Fibroblast of mammary gland (primary cell): Measurements from ENCODE around the gene GLB1L3.

ENCODE experiments used
- DNase-seq: peaks from one replicate; pipeline ENCODE4 v3.0.0-alpha.2; 2010; ENCODE audit warnings: low read depth
- H3K4me3 ChIP-seq: 2 replicates; pipeline ENCODE4 v1.5.1; 2011; ENCODE audit warnings: low read depth, mild to moderate bottlenecking, low read length, moderate library complexity; ENCODE audit not compliant: control insufficient read depth
- CTCF ChIP-seq: conservative IDR thresholded peaks from 2 replicates; pipeline ENCODE4 v1.5.1; 2011; ENCODE audit warnings: low read depth, low read length, inconsistent platforms; ENCODE audit not compliant: control insufficient read depth, insufficient read depth

GLB1L3 gene

DNA sequence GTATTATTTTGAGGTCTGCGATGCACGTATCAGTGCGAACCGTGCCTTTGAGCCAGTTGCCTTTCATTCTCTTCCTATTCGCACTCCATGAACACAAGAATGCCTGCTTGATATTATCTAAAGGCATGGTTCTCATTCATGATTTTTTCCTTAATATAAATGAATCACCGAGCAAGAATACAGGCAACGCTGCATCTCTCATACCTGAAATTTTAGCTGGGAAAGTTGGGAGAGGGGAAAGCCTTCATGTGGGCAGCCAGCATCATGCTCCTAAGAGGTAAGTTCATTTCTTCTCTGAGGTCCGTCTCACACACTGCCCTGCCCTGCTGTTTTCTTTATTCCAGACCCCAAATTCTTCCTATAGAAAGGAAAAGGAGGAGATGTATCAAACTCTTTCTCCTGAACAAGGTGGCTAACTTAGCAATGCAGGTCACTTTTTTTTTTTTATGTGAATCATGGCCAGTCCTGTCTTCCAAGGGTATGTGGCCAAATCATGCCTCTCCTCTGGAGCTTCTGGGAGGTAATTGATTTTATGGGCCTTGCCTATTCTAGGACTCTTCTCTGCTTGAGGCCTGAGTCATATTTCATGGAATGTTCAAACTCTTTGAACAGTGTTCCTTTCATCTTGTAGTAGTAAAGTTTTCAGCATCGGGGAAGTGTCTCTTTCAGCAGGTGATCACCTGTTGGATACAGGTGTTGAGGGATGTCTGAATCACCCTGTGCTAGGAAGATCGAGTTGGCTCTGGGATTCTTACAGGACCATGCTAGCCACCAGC is 58.8 kb downstream of the GLB1L3 start:
- no peak overlapping the region for H3K4me3 ChIP-seq
- no peak for TF ChIP-seq CTCF
- DNase-seq, result no peak

- H3K4me3 ChIP-seq, result no peak overlapping the region
- no peak for DNase-seq
Observed at GRCh38 chr11:134337051-134337450, 60.9 kb downstream of the GLB1L3 start.

GRCh38 chr11:134338068-134338467 is 61.9 kb downstream of the GLB1L3 start:
- no peak for DNase-seq
- no peak overlapping the region for H3K4me3 ChIP-seq
- TF ChIP-seq CTCF, result no peak

More at GRCh38 chr11:134337051-134337450, 60.9 kb downstream of the GLB1L3 start:
- no peak for TF ChIP-seq CTCF

DNA sequence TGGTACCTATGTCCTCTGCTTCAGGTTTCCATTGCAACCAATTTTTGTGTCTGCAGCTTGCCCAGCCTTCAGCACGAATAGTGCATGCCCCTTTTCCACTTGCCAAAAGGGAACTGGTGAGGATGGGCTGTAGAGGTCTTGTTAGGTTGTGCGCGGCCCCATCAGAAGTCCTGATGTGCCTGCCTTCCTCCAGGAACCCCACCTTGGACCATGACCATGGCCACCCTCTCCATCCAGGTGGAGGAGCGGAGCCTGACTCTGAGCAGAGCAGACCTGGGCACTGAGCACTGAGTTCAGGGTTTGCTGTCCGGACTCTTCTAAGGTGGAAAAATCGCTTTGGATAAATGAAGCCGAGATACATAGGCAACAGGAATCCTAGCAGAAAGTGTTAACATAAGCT is 62.5 kb downstream of the GLB1L3 start:
- TF ChIP-seq CTCF, result no peak
- H3K4me3 ChIP-seq, result no peak overlapping the region
- DNase-seq, result no peak

DNA sequence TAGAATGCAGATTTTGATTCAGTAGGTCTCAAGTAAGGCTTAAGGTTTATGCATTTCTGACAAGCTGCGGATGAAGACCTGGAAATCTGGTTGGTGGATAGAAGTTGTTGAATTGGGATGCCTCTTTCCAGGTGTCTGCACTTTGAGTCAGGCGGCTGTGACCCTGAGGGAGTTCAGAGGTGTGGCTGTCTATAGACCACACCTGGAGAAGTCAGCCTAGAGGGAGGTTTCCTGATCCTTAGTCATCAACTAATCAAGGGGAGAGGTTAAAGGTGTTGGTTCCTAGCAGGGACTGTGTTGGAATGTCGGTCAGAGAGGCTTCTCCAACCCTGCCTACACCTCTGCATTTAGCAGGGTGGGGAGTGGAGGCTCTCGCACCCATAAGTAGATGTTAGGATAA is 63.6 kb downstream of the GLB1L3 start:
- no peak for DNase-seq
- no peak for TF ChIP-seq CTCF
- H3K4me3 ChIP-seq, result no peak overlapping the region

GRCh38 chr11:134340354-134340964 is 64.3 kb downstream of the GLB1L3 start:
- no peak overlapping the region for H3K4me3 ChIP-seq
- DNase-seq, result no peak
- TF ChIP-seq CTCF, result no peak
